Measurements from ENCODE around the gene HDAC4.

HDAC4 gene

DNA sequence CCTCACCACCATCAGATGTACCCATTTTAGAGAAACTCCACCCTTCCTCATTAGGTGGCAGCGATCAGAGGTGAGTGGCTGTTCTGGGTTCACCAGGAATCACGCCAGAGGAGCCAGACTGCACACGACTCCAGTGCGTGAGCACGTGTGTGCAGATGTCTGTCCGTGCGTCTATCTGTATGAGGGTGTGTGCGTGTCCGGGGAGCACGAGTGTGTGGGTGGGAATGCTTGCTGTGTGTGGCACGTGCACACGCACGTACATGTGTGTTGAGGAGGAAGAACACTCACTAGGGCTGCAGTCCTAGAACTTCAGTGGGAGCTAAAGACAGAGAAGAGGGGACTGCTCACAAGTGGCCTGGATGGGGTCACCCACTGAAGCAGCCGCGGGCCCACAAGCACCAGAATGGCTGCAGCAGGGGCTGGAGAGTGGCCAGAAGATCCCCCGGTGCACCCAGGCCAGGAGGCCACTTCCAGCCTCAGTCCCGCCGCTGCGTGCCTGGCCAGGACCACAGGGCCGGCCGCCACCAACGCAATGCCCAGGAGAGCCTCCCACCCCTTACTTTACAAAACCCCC lies 13.9 kb downstream of the HDAC4 start:
- Histone ChIP-seq H3K27me3 (ENCODE audit: control insufficient read depth, insufficient read depth, low read length) (no peaks in the 10 kb centered on the region), H3K9ac (ENCODE audit: low read depth, low read length) (no peak overlapping the region), H3K4me3 (ENCODE audit: low read length) (no peak overlapping the region), H3K36me3 (ENCODE audit: insufficient read depth, low read length) (no peaks in the 10 kb centered on the region), H3K4me2 (ENCODE audit: low read length) (no peak overlapping the region), H3K4me1 (ENCODE audit: control insufficient read depth, insufficient read depth, low read length) (no peaks in the 10 kb centered on the region), H3K9me3 (replicated peaks; ENCODE audit: low read length) (no peaks in the 10 kb centered on the region)

DNA sequence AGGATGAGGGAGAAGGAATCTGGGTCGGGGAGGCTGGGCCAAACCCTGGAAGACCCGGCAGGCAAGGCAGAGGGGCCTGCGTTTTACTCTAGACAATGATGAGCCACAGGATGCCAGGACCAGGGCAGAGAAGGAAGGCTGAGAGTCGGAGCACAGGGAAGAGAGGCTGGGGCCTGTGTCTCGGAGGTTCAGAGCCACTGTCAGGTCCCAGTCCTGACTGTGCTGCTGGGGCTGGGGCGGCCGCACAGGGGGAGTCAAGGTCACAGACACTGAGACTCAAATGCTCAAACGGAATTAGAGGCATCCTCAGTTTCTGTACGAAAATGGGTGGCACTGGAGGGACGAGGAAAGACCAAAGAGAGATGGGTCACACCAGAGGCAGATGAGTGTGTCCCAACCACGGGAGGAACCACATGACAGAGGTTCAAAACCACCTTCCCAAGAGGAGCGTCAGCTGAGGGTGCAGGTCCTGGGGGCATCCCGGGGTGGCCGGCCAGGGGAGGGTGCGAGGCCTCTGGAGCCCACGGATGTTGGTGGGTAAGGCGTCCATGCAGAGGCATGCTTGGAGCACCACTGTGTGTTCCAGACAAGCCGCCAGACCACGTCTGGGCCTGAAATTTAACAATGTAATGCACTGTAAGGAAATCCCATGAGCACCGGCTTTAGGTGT lies 14.7 kb downstream of the HDAC4 start:
- H3K27me3 ChIP-seq (ENCODE audit: control insufficient read depth, insufficient read depth, low read length), result no peaks in the 10 kb centered on the region
- no peak overlapping the region for H3K9ac ChIP-seq (ENCODE audit: low read depth, low read length)
- H3K4me3 ChIP-seq (ENCODE audit: low read length), result no peak overlapping the region
- H3K4me1 ChIP-seq (ENCODE audit: control insufficient read depth, insufficient read depth, low read length), result no peaks in the 10 kb centered on the region
- no peaks in the 10 kb centered on the region for H3K36me3 ChIP-seq (ENCODE audit: insufficient read depth, low read length)
- no peak overlapping the region for H3K4me2 ChIP-seq (ENCODE audit: low read length)
- H3K9me3 ChIP-seq (replicated peaks; ENCODE audit: low read length), result no peaks in the 10 kb centered on the region

DNA sequence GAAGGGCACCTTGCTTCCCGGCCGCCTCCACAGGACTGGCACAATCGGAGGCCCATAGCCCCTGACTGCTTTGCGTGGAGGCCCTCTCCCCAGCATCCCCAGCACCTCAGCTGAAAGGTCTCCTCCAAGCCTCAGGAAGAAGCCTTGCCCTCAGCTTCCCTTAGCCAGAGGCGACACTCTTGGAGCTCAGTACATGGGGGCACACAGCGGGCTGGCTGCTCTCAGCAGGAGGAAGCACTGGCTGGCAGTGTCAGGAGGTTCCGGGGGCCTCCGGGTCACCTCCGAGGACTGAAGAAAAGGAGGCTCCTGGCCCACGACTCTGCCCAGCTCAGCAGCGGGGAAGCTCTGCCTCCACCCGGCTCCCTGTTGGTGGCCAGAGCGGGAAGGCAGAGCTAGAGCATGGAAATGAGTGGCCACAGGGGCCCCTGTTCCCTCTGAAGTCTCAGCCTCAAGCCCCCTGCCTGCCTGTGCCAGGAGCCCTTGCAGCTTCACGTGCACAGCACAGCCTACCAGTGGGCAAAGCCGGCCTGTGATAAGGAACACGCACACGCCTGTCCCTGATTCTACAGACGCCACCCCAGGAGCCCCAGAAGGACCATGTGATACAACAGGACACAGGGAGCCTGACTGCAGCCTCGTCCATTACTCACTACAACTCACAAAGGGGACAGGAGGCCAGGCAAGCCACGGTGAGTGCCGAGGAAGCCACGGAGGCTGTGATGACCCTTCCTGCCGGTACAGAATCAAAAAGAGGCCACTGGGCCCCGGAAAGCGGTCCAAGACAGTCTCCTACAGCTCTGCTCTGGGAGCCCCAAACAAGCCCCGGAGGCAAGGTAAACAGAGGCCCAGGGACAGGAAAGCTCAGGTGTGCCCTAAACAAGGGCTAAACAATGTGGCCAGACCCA lies 15.5 kb downstream of the HDAC4 start:
- H3K9me3 ChIP-seq (replicated peaks; ENCODE audit: low read length), result no peaks in the 10 kb centered on the region
- H3K9ac ChIP-seq (ENCODE audit: low read depth, low read length), result no peak overlapping the region
- H3K4me3 ChIP-seq (ENCODE audit: low read length), result no peak overlapping the region
- H3K4me1 ChIP-seq (ENCODE audit: control insufficient read depth, insufficient read depth, low read length), result no peaks in the 10 kb centered on the region
- no peaks in the 10 kb centered on the region for H3K27me3 ChIP-seq (ENCODE audit: control insufficient read depth, insufficient read depth, low read length)
- H3K36me3 ChIP-seq (ENCODE audit: insufficient read depth, low read length), result no peaks in the 10 kb centered on the region
- no peak overlapping the region for H3K4me2 ChIP-seq (ENCODE audit: low read length)

DNA sequence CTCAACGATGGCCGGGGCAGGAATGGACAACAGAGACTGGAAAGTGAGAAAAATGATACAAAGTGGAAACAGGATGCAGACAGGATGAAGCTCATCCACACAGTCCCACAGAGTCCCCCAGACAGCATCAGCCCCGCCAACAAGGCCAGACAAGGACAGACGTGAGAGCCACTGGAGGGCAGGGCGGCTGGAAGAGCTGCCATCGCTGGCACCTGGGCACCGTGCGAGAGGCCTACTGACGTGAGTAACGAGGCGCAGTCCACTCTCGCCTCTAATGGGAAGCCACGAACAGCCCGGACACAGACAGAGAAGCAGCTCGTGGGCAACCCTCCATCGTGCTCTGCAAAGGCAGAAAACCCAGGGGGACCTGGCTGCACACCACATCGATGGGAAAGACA lies 17.1 kb downstream of the HDAC4 start:
- H3K4me2 ChIP-seq (ENCODE audit: low read length), result no peak overlapping the region
- no peaks in the 10 kb centered on the region for H3K27me3 ChIP-seq (ENCODE audit: control insufficient read depth, insufficient read depth, low read length)
- H3K9ac ChIP-seq (ENCODE audit: low read depth, low read length), result no peak overlapping the region
- no peaks in the 10 kb centered on the region for H3K36me3 ChIP-seq (ENCODE audit: insufficient read depth, low read length)
- H3K4me3 ChIP-seq (ENCODE audit: low read length), result no peak overlapping the region
- no peaks in the 10 kb centered on the region for H3K4me1 ChIP-seq (ENCODE audit: control insufficient read depth, insufficient read depth, low read length)
- H3K9me3 ChIP-seq (replicated peaks; ENCODE audit: low read length), result no peaks in the 10 kb centered on the region

DNA sequence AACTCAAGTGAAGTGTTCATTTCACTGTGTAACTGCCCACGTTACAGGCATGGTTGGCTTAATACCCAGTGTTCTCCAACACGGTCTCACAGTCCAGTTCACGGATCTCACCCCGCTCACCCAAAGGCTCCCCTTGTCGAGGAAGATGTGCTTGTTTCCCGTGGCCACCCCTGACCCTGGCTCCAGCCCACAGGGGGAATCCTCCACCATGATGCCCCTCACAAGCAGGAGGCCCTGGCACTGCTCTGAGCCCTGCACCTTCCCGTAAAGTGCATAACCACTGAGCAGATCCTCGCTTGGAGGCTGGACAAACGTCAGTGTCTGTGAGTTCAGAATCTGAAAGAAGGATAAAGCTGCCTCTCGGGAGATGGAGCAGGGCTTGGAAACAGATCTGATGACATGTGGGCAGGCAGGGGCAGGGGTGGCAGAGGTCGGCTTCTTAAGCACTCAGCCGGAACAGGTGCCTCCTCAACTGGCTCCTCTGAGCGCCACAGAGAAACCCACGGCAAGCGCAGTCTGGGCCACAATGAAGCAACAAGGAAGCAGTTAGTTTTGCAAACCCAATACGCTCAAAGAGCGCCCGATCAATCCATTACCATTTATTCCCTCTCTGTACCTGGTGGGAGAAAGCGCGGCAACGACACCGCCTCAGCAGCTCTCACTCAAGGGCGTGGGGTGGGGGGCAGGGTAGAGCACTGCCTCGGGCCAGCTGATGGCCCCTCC lies 17.6 kb downstream of the HDAC4 start:
- H3K4me3 ChIP-seq (ENCODE audit: low read length), result no peak overlapping the region
- H3K9ac ChIP-seq (ENCODE audit: low read depth, low read length), result no peak overlapping the region
- no peaks in the 10 kb centered on the region for H3K9me3 ChIP-seq (replicated peaks; ENCODE audit: low read length)
- no peaks in the 10 kb centered on the region for H3K27me3 ChIP-seq (ENCODE audit: control insufficient read depth, insufficient read depth, low read length)
- H3K4me2 ChIP-seq (ENCODE audit: low read length), result no peak overlapping the region
- H3K4me1 ChIP-seq (ENCODE audit: control insufficient read depth, insufficient read depth, low read length), result no peaks in the 10 kb centered on the region
- H3K36me3 ChIP-seq (ENCODE audit: insufficient read depth, low read length), result no peaks in the 10 kb centered on the region

DNA sequence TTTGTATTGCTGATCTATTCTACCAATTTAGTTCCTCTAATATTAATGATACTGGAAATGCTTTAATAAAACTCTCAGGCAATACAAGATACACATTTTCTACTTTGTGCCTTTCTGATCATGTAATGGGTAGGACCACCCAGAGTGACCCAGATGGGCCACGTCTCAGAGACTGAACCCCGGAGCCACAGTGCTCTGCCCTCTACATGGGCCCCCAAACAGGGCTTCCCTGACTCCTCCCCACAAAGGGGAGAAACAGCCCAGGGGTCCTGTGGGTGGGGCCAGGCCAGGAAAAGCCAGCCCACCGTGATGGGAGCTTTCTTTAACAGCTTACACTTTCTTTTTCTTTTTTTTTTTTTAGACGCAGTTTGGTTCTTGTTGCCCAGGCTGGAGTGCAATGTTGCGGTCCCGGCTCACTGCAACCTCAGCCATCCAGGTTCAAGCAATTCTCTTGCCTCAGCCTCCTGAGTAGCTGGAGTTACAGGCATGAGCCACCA lies 18.4 kb downstream of the HDAC4 start:
- peaks cover 3% of the 10 kb centered on the region for H3K36me3 ChIP-seq (ENCODE audit: insufficient read depth, low read length)
- H3K9me3 ChIP-seq (replicated peaks; ENCODE audit: low read length), result no peaks in the 10 kb centered on the region
- no peaks in the 10 kb centered on the region for H3K27me3 ChIP-seq (ENCODE audit: control insufficient read depth, insufficient read depth, low read length)
- H3K4me3 ChIP-seq (ENCODE audit: low read length), result no peak overlapping the region
- H3K4me2 ChIP-seq (ENCODE audit: low read length), result no peak overlapping the region
- no peaks in the 10 kb centered on the region for H3K4me1 ChIP-seq (ENCODE audit: control insufficient read depth, insufficient read depth, low read length)
- no peak overlapping the region for H3K9ac ChIP-seq (ENCODE audit: low read depth, low read length)

DNA sequence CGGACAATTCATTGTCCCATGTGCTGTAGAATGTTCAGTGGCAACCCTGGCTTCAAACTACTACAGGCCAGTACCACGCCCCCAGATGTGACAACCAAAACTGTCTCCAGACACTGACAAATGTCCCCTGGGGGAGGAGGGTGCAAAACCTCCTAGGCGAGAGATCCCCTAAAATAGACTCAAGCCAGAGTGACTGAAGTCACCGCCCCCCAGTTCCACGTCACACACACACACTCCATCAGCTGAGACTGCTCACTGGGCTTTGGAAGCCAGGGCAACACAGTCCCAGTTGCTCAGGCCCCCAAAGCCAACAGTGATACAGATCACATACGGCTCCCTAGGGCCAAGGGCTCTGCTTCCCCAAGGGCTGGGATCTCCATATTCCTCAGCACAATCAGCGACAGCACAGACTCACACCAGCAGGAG lies 19.1 kb downstream of the HDAC4 start:
- Histone ChIP-seq H3K9me3 (replicated peaks; ENCODE audit: low read length) (no peaks in the 10 kb centered on the region), H3K4me3 (ENCODE audit: low read length) (no peak overlapping the region)

DNA sequence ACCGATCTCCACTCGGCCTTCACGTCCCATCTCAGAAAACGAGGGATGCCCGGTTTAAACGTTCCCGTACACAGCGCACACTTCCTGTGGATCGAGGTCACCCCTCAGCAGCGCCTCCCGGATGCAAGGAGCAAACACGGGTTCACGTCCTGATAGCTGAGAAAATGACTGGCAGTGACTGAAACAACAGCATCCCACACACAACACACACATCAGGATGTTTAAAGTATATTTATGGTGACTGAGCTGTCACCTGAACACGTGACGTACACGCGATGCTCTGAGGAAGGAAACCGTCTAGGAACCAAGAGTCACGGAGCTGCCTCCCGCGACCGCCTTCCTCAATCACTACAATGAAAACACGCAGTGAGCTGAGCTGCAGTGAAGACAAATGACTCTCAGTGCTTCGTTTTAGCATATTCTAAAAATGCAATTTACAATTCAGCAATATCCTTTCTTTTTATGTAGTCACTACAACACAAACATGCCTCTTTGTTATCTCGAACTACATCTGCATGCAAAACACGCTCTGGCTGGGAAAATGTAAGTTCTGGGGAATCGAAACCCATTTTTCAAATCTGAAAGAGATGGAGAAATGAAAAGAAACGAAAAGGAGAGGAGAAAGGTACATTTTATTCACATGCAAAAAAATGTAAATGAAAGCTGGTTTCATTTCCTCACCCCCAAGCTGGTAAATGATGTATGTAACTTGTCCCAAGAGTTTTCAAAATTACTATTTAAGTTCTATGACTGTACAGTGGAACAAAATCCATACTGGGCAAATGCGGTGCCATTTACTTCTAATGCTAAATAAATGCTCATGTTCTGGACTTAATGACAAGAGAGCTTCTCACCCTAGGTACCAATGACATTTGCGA lies 19.8 kb downstream of the HDAC4 start:
- no peaks in the 10 kb centered on the region for H3K9me3 ChIP-seq (replicated peaks; ENCODE audit: low read length)
- H3K27me3 ChIP-seq (ENCODE audit: control insufficient read depth, insufficient read depth, low read length), result no peaks in the 10 kb centered on the region
- H3K4me2 ChIP-seq (ENCODE audit: low read length), result no peak overlapping the region
- H3K4me1 ChIP-seq (ENCODE audit: control insufficient read depth, insufficient read depth, low read length), result no peaks in the 10 kb centered on the region
- no peak overlapping the region for H3K9ac ChIP-seq (ENCODE audit: low read depth, low read length)
- peaks cover 3% of the 10 kb centered on the region for H3K36me3 ChIP-seq (ENCODE audit: insufficient read depth, low read length)
- no peak overlapping the region for H3K4me3 ChIP-seq (ENCODE audit: low read length)

More for the DNA sequence above, 19.1 kb downstream of the HDAC4 start:
- H3K36me3 ChIP-seq (ENCODE audit: insufficient read depth, low read length), result peaks cover 3% of the 10 kb centered on the region
- H3K4me2 ChIP-seq (ENCODE audit: low read length), result no peak overlapping the region
- H3K4me1 ChIP-seq (ENCODE audit: control insufficient read depth, insufficient read depth, low read length), result no peaks in the 10 kb centered on the region
- no peaks in the 10 kb centered on the region for H3K27me3 ChIP-seq (ENCODE audit: control insufficient read depth, insufficient read depth, low read length)
- no peak overlapping the region for H3K9ac ChIP-seq (ENCODE audit: low read depth, low read length)

DNA sequence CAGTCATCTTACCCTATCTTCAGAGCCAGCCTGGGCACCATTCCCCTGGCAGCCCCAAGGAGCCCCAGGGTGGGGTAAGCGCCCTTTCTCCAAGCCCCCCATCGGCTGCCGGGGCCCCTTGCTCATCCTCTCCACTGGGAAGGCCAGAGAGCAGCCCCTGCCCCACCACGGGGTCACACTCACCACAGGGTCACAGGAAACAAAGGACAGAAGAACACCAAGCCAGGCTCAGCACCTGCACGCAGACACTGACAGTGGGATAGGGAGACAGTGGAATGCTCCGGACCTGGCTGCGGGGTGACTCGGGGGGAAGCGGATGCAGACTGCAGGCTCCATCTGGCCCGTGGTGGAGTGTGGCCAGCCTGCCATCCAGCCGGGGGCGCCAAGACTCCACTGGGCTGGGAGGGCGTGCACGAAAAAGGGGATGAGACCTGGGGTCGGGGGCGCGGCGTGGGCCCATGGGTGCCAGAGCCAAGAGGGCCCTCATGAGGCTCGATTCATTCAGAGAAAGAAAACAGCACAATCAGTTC lies 21.1 kb downstream of the HDAC4 start:
- H3K9ac ChIP-seq (ENCODE audit: low read depth, low read length), result no peak overlapping the region
- no peak overlapping the region for H3K4me2 ChIP-seq (ENCODE audit: low read length)
- no peaks in the 10 kb centered on the region for H3K9me3 ChIP-seq (replicated peaks; ENCODE audit: low read length)
- H3K27me3 ChIP-seq (ENCODE audit: control insufficient read depth, insufficient read depth, low read length), result no peaks in the 10 kb centered on the region
- no peaks in the 10 kb centered on the region for H3K4me1 ChIP-seq (ENCODE audit: control insufficient read depth, insufficient read depth, low read length)
- peaks cover 3% of the 10 kb centered on the region for H3K36me3 ChIP-seq (ENCODE audit: insufficient read depth, low read length)
- no peak overlapping the region for H3K4me3 ChIP-seq (ENCODE audit: low read length)

DNA sequence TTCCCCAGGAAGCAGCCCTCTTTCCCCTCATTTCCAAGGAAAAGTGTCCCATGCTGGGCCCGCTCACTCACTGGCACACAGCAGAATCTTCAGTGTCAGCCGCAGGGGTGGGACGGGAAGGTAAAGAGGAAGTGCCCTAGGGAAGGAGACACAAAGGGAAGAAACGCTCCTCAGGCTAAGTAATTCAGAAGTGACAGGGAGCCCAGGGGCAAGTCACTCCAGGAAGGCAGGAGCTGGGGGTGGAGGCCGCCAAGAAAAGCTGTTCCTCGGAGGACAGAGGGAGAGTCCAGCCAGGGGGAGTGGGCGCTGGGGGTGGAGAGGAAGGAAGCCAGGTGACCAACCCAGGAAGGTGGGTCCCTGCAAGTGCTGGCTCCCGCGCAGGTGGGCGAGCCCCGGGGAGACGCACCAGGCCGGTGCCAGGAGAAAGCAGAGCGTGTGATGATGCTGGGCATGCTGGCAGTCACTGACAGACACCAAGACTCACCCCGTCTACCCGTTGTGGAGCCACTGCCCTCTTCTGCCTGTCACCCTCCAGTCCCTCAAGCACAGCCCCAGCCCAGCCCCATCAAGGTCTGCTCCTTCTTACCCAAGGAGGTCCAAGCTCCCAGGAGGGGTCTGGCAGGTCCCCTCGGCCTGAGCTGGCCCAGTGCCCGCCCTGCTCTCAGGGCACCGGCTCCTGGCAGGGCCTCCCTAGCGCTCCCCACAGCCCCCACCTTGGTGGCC lies 21.7 kb downstream of the HDAC4 start:
- Histone ChIP-seq H3K9ac (ENCODE audit: low read depth, low read length) (no peak overlapping the region), H3K4me1 (ENCODE audit: control insufficient read depth, insufficient read depth, low read length) (no peaks in the 10 kb centered on the region), H3K36me3 (ENCODE audit: insufficient read depth, low read length) (peaks cover 3% of the 10 kb centered on the region), H3K9me3 (replicated peaks; ENCODE audit: low read length) (no peaks in the 10 kb centered on the region), H3K4me2 (ENCODE audit: low read length) (no peak overlapping the region), H3K27me3 (ENCODE audit: control insufficient read depth, insufficient read depth, low read length) (no peaks in the 10 kb centered on the region), H3K4me3 (ENCODE audit: low read length) (no peak overlapping the region)

All from skeletal muscle satellite cell (primary cell).